T47D (cell line): ENCODE measurements around the gene TCF4.

Experiments used
- DNase-seq, 2 experiments: peaks; one replicate each; pipeline versions ENCODE4 v3.0.0 to v3.0.0-alpha.2; 2011 to 2012; ENCODE audit warnings: low read depth in 1 of 2, low spot score in 1 of 2
- JUND ChIP-seq: IDR thresholded peaks from 2 replicates; pipeline ENCODE4 v1.6.1; 2012; ENCODE audit warnings: low read depth
- in situ Hi-C: cut with HindIII; loops from 2 replicates; pipeline ENCODE4 v1.10.0; 2016; ENCODE audit warnings: low sequenced_read_pairs, low pct_unique_long_range_greater_than_20kb

Gene TCF4

DNA sequence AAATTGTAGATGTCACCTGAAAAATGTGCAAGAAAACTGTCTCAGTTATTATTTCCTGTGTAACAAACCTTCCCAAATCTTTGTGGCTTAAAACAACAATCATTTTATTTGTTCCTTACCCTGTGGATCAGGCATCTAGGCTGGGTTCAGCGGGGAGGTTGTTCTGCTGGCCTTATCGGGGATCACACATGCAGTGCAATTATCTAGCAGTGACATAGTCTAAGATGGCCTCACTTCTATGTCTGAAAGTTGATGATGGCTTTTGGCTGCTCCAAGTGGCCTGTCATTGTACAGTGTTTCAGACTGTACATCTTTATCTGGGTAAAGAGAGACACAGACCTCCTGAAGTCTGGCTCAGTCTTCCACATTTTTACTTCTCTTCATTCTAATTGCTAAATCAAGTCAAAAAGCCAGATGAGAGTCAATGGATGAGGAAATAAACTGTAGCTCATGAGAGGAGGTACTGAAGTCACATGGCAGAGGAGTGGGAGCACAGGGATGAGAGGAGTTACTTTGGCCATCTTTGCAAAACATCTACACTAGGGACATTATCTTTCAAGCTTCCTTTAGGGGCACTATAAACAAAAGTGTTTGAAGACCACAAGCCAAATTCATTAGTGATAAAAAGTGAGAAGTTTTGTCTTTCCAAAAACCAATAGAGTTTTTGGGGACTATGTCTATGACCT, 385.6 kb downstream of the TCF4 start:
- TF ChIP-seq JUND, result no peak
- DNase-seq, result no peak
- in situ Hi-C loops, result no loop called here

DNA sequence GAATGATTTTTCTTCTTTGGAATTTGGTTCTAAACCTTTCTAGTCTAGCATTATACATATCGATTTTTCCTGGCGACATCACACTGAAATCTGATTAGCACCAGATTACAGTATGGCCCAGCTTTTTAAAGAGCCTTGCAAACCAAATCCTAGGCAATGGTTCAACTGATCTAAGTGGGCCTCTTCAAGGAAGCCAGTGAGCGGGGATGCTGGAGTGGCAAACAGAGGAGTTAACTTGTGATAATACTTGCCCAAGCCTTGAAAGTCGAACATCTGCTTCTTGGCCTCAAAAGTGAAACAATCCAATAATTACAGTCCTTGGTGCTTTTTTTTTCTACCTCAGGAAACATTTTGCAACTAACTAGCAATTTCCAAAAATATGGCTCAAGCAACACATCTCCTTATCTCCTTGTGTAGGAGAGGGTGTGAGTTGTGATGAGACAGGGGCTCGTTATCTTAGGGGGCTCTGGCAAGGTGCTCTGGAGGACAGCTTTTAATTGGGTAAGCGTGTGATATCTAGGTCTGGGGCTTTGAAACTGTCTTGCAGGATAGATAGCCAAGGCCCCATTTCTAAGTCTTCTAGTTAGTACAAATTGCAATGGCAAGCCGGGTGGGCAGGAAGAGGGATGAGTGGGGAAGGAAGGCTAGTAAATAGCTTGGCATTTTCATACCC, 388.6 kb downstream of the TCF4 start:
- in situ Hi-C loops, result no loop called here
- TF ChIP-seq JUND, result no peak
- no peak for DNase-seq

DNA sequence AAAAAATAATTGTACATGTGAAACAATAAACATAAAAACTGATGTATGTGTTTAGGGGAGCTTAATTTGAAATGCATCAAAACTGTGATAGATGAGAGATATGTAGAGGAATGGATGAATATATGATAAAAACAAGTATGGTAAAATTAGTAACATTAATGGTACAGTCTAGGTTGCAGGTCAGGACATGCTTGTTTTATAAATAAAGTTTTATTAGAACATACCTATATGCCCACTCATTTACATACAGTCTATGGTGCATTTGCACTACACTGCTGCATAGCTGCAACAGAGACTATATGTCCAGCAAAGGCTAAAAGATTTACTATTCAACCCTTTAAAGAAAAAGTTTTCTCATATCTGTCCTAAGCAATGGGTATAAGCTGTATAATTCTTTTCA, 392.1 kb downstream of the TCF4 start:
- no peak for DNase-seq
- TF ChIP-seq JUND, result no peak
- in situ Hi-C loops, result no loop called here

DNA sequence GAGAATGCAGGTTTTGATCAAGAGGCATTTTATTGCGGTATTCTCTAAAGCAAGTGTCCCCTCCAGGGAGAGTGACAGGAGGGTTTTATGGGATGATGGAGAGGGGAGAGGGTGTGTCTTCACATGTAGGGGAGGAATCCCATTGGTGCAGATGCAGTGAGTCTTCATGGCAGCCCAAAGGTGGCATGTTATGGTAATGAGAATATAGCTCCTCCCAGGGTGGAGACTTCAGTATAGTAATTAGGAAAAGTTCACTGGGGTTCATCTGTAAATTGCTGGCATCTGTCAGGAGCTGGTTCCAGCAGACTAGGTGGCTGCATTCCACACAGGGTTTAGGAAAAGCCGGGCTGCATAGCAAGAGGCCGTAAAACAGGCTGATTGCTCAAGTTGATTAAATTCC, 398.0 kb downstream of the TCF4 start:
- DNase-seq, result peak in 1 of 2 experiments; percentile 24
- TF ChIP-seq JUND, result no peak
- in situ Hi-C loops, result no loop called here

DNA sequence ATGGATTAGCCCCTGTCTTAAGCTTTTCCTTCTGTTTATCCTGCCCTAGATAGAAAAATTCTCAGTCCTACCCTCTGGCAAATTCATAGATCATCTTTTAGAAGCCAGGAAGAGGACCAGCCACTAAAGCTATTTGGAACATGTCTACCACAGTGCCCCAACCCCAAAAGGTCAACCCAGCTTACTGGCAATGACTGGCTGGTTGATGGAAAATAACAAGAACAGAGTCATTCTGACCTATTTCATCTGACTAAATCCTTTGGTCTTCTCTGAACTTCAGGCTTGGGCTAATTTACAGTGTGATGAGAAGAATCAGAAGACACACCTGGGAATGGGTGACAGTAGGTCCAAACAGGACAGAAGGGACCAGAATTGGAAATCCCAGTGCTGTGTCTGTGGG, 401.4 kb downstream of the TCF4 start:
- in situ Hi-C loops, result no loop called here
- no peak for DNase-seq
- no peak for TF ChIP-seq JUND

DNA sequence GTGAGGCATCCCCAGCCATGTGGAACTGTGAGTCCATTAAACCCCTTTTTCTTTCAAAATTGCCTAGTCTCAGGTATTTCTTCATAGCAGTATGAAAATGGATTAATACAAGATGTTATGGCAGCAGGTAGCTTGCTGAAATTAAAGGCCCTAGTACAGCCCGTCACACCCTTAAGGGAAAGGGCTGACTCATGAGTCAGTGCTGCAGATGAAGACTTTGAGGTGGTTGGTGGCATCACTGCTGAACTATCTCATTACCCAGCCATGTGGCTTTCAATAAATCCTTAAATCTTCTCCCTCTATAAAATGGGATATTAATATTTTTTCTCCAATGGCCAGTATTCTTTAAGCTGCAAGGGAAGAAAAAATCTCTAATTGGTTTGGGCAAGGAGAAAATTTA, 402.6 kb downstream of the TCF4 start:
- no peak for TF ChIP-seq JUND
- no peak for DNase-seq
- in situ Hi-C loops, result no loop called here

DNA sequence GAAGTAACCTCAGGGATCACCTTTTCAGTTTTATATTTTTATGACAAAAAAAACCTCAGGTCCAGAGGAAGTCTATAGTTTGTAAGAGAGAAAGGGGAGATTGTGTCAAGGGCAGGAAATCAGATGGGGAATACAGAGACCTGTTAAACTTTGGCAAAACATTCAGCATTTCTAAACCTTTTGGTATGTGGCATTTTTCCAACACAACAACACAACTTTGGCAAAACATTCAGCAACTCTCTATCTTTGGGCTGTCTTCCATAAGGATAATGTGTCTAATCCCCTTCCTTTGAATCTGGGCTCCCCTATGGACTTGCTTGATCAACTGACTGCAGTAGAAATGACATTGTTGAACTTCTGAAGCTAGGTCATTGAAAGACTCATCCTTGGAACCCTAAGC, 408.2 kb downstream of the TCF4 start:
- no peak for DNase-seq
- no peak for TF ChIP-seq JUND
- in situ Hi-C loops, result no loop called here

DNA sequence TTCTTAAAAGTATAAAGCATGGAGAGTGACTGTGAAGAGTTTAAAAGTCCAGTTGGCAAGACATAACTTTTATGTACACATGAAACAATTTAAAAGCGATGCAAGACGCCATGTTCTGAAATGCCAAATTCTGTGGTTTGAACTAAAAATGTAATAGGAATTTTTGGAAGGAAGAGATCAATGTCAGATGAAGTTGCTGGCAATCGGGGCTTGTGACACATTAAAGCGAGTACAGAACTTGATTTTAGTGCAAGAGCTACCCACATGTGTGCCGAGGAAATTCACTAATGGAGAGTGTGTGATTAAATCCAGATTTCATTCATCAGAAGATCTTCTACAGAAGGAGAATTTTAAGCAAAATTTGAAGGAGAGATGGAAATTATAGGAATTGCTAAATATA, 408.6 kb downstream of the TCF4 start:
- in situ Hi-C loops, result no loop called here
- DNase-seq, result no peak
- TF ChIP-seq JUND, result no peak

DNA sequence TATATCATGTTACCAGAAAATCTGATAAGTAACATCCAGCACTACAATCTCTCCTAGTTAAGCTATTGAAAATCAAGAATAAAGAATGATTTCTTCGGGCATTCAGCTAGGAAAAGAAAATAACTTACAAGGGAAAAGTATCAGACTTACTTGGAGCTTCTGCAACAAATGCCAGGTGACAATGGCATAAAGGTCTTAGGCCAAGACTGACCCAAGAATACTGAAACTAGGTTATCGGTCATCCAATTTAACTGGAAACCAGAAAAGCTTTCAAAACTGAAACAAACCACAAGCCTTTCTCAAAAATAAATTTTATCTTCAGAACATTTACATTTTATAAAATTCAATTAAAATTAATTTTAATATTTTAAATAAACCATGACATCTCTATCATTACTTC, 414.7 kb downstream of the TCF4 start:
- in situ Hi-C loops, result no loop called here
- TF ChIP-seq JUND, result no peak
- DNase-seq, result no peak
